Progenitor cell of endocrine pancreas (in vitro differentiated cells): ENCODE measurements around the gene GTPBP4. TPM values are rescaled to one million over a fixed set of nuclear protein-coding genes. Genes with fewer than 3 reads are reported as not detected.
A peak's percentile ranks its signal among the peaks of the same experiment; 100 is the strongest.

Experiments
- DNase-seq: peaks from one replicate; pipeline ENCODE4 v3.0.0; 2021; ENCODE audit warnings: low spot score; ENCODE audit not compliant: unreplicated experiment
- H3K27ac Mint-ChIP-seq: 2 replicates; pipeline ENCODE4 v1.8.0; 2021; ENCODE audit warnings: mild to moderate bottlenecking, moderate library complexity, mixed read lengths
- H3K27me3 Mint-ChIP-seq: 2 replicates; pipeline ENCODE4 v1.8.0; 2021; ENCODE audit warnings: mixed read lengths
- H3K36me3 Mint-ChIP-seq: 2 replicates; pipeline ENCODE4 v1.8.0; 2022; ENCODE audit warnings: mixed read lengths; ENCODE audit not compliant: insufficient read depth
- H3K4me1 Mint-ChIP-seq: 2 replicates; pipeline ENCODE4 v1.8.0; 2021; ENCODE audit warnings: low read depth, mixed read lengths
- H3K4me3 Mint-ChIP-seq: 2 replicates; pipeline ENCODE4 v1.8.0; 2021; ENCODE audit warnings: low read depth, mild to moderate bottlenecking, moderate library complexity, mixed read lengths
- H3K9me3 Mint-ChIP-seq: 2 replicates; pipeline ENCODE4 v1.8.0; 2021; ENCODE audit warnings: low read depth, mixed read lengths
- CTCF ChIP-seq: fragments of 200-600 bp; sonication (generic); IDR thresholded peaks from one replicate; pipeline ENCODE4 v1.5.0; 2021; ENCODE audit warnings: antibody characterized with exemption, mild to moderate bottlenecking; ENCODE audit not compliant: unreplicated experiment
- total RNA-seq: library from RNA; stranded (reverse); gene quantifications from 2 replicates; pipeline ENCODE4 v1.2.1, GENCODE V29; 2021

Gene GTPBP4
- total RNA-seq, 1 donor from 2014 or later = 53.2 TPM

GRCh38 chr10:958856-959255 is 29.4 kb upstream of the GTPBP4 start:
- H3K27ac Mint-ChIP-seq = no peak overlapping the region

GRCh38 chr10:962342-962741 is 25.9 kb upstream of the GTPBP4 start:
- Mint-ChIP-seq H3K9me3 (no peaks in the 10 kb centered on the region), H3K27me3 (peaks cover 7% of the 10 kb centered on the region), H3K27ac (no peak overlapping the region), H3K36me3 (no peaks in the 10 kb centered on the region), H3K4me3 (no peak overlapping the region), H3K4me1 (peaks cover 4% of the 10 kb centered on the region)
- DNase-seq = no peak
- TF ChIP-seq CTCF = no peak

More at GRCh38 chr10:958856-959255, 29.4 kb upstream of the GTPBP4 start:
- DNase-seq = no peak
- H3K4me1 Mint-ChIP-seq = no peaks in the 10 kb centered on the region
- H3K9me3 Mint-ChIP-seq = no peaks in the 10 kb centered on the region
- TF ChIP-seq CTCF = no peak
- no peaks in the 10 kb centered on the region for H3K36me3 Mint-ChIP-seq
- peaks cover 16% of the 10 kb centered on the region for H3K27me3 Mint-ChIP-seq
- no peak overlapping the region for H3K4me3 Mint-ChIP-seq

GRCh38 chr10:963186-963585 is 25.0 kb upstream of the GTPBP4 start:
- Mint-ChIP-seq H3K36me3 (no peaks in the 10 kb centered on the region), H3K9me3 (no peaks in the 10 kb centered on the region), H3K4me3 (no peak overlapping the region), H3K27me3 (peaks cover 7% of the 10 kb centered on the region), H3K27ac (peak overlapping the region; percentile 34), H3K4me1 (peaks cover 4% of the 10 kb centered on the region)
- no peak for TF ChIP-seq CTCF
- no peak for DNase-seq

GRCh38 chr10:963655-964054 is 24.6 kb upstream of the GTPBP4 start:
- Mint-ChIP-seq H3K4me3 (no peak overlapping the region), H3K36me3 (no peaks in the 10 kb centered on the region), H3K27me3 (peaks cover 5% of the 10 kb centered on the region), H3K4me1 (peaks cover 7% of the 10 kb centered on the region), H3K27ac (no peak overlapping the region), H3K9me3 (no peaks in the 10 kb centered on the region)
- no peak for TF ChIP-seq CTCF
- DNase-seq = no peak

GRCh38 chr10:964321-964987 is 23.8 kb upstream of the GTPBP4 start:
- Mint-ChIP-seq H3K27ac (no peak overlapping the region), H3K36me3 (no peaks in the 10 kb centered on the region), H3K27me3 (peaks cover 6% of the 10 kb centered on the region), H3K9me3 (no peaks in the 10 kb centered on the region), H3K4me1 (peaks cover 13% of the 10 kb centered on the region), H3K4me3 (no peak overlapping the region)
- no peak for TF ChIP-seq CTCF
- DNase-seq = no peak
